ENCODE results near the gene EN1. TPM values are rescaled to one million over a fixed set of nuclear protein-coding genes. Genes with fewer than 3 reads are reported as not detected.

Gene EN1
- total and polyA plus RNA-seq, 2 of the 4 experiments (the other 2 are of a cell fraction), result not detected

GRCh38 chr2:118845522-118846441 lies 1.7 kb downstream of the EN1 start (continued):
- TF ChIP-seq MAFK (IDR thresholded peaks at IDR 0.05; ENCODE audit: low read depth, low read length), result no peak

GRCh38 chr2:118845005-118845521 lies 2.4 kb downstream of the EN1 start:
- dilution Hi-C loops (cut with HindIII; ENCODE audit: low sequenced_read_pairs, unreplicated experiment) (no loop called here), in situ Hi-C loops (cut with MboI; ENCODE audit: low sequenced_read_pairs) (no loop called here), intact Hi-C loops (cut with micrococcal nuclease) (no loop called here)
- Histone ChIP-seq H4K8ac (ENCODE audit: low read depth in 2 of 2, low read length in 2 of 2) (no peak overlapping the region), H3K4me1 (ENCODE audit: control insufficient read depth, insufficient read depth, low read length) (no peaks in the 10 kb centered on the region), H3K9me1 (ENCODE audit: insufficient read depth, low read length) (no peaks in the 10 kb centered on the region), H3K27me3 (ENCODE audit: control insufficient read depth, insufficient read depth, low read length) (peaks cover 89% of the 10 kb centered on the region), H2BK120ac (ENCODE audit: low read depth, low read length) (no peak overlapping the region), H3K56ac (ENCODE audit: extremely low read depth, insufficient read depth, low read length) (no peak overlapping the region), H3K23ac (ENCODE audit: low read depth, low read length) (no peak overlapping the region), H2AK5ac (ENCODE audit: low read depth, low read length) (no peak overlapping the region), H2BK15ac (ENCODE audit: low read depth, low read length) (no peak overlapping the region), H3K18ac (ENCODE audit: low read depth, low read length) (no peak overlapping the region), H4K20me1 (ENCODE audit: insufficient read depth, low read length) (no peaks in the 10 kb centered on the region), H3K4me2 (ENCODE audit: low read depth, low read length) (no peak overlapping the region), H3K4ac (ENCODE audit: low read depth, low read length) (no peak overlapping the region), H3K14ac (replicated peaks; ENCODE audit: low read depth, low read length) (no peak overlapping the region), H3K9me3 (ENCODE audit: control insufficient read depth, insufficient read depth, low read length) (no peaks in the 10 kb centered on the region; the same call in 1 of the 2 replicates), H4K91ac (ENCODE audit: insufficient read depth, low read depth, low read length) (no peak overlapping the region), H2AK9ac (replicated peaks; ENCODE audit: low read depth, low read length, poor library complexity) (no peak overlapping the region), H3K4me3 (ENCODE audit: insufficient read depth, low read depth, low read length) (no peak overlapping the region), H3K36me3 (ENCODE audit: control insufficient read depth, insufficient read depth, low read length) (no peaks in the 10 kb centered on the region), H2BK20ac (ENCODE audit: low read depth, low read length) (no peak overlapping the region), H2AFZ (replicated peaks; ENCODE audit: low read length, poor library complexity) (no peak overlapping the region), H3K79me1 (ENCODE audit: low read depth in 1 of 2, low read length in 2 of 2) (no peaks in the 10 kb centered on the region), H3K9ac (ENCODE audit: low read depth, low read length) (no peak overlapping the region), H4K5ac (ENCODE audit: low read depth, low read length) (no peak overlapping the region), H2BK5ac (ENCODE audit: low read depth, low read length, poor library complexity, severe bottlenecking) (no peak overlapping the region), H3K27ac (ENCODE audit: insufficient read depth, low read length) (no peak overlapping the region)
- CTCF ChIA-PET, result interaction anchor here (0.7 kb wide), 1 partner anchor 10 kb away, joined by 3 read pairs; no protein-coding TSS in a partner anchor
- ATAC-seq (ENCODE audit: low read depth), result no peak
- no peak for DNase-seq
- BruUV-seq (replicated peaks), result no TSS peak
- WGBS, 2 experiments (ENCODE audit: extremely low coverage in 2 of 2, insufficient read length in 1 of 2), result 5% methylated on average over 20 of the region's 43 CpGs; no CpG with 5 or more reads in 1 of the 2 experiments
- POLR2A ChIA-PET (ENCODE audit: unreplicated experiment), result no interaction called here
- no peak for TF ChIP-seq BHLHE40 (IDR thresholded peaks at IDR 0.05; ENCODE audit: low read depth, low read length)
- no peak for TF ChIP-seq ELK1 (IDR thresholded peaks at IDR 0.05; ENCODE audit: borderline replicate concordance, low read depth, low read length)
- no peak for TF ChIP-seq MAZ (IDR thresholded peaks at IDR 0.05; ENCODE audit: borderline replicate concordance, low read depth, low read length)
- TF ChIP-seq MAFK (IDR thresholded peaks at IDR 0.05; ENCODE audit: low read depth, low read length), result no peak
- TF ChIP-seq CHD1 (IDR thresholded peaks at IDR 0.05; ENCODE audit: low read depth, low read length), result no peak
- no peak for TF ChIP-seq USF2 (IDR thresholded peaks at IDR 0.05; ENCODE audit: low read depth, low read length)
- no peak for TF ChIP-seq RAD21 (IDR thresholded peaks at IDR 0.05; ENCODE audit: low read length)
- TF ChIP-seq FOS (IDR thresholded peaks at IDR 0.05; ENCODE audit: low read depth, low read length), result no peak
- TF ChIP-seq CEBPB (IDR thresholded peaks at IDR 0.05; ENCODE audit: low read depth, low read length), result no peak
- no peak for TF ChIP-seq SMC3 (IDR thresholded peaks at IDR 0.05; ENCODE audit: low read depth, low read length)
- TF ChIP-seq POLR2A (IDR thresholded peaks at IDR 0.05; ENCODE audit: low read depth, low read length), result no peak
- TF ChIP-seq MXI1 (IDR thresholded peaks at IDR 0.05; ENCODE audit: borderline replicate concordance, low read depth, low read length), result no peak
- TF ChIP-seq RFX5 (IDR thresholded peaks at IDR 0.05; ENCODE audit: low read depth, low read length), result no peak

Data from IMR-90 (cell line).